CD14-positive monocyte (primary cell): ENCODE results near the gene WDR5. TPM values are rescaled to one million over a fixed set of nuclear protein-coding genes. Genes with fewer than 3 reads are reported as not detected.

Source experiments
- DNase-seq, 3 donors: peaks; one replicate each; pipeline ENCODE4 v3.0.0-alpha.2; 2011 to 2022
- H2AFZ ChIP-seq: 2 replicates; pipeline ENCODE4 v1.6.0; 2012; ENCODE audit warnings: mild to moderate bottlenecking, low read depth, low read length, inconsistent platforms; ENCODE audit not compliant: insufficient read depth, poor library complexity, severe bottlenecking
- H3K27ac ChIP-seq, 2 donors: 1 replicate in 1 of 2; 2 replicates in 1 of 2; pipeline ENCODE4 v1.5.1; 2012 to 2013; ENCODE audit warnings: low read length in 2 of 2, control low read depth in 1 of 2, inconsistent platforms in 1 of 2, low read depth in 1 of 2, mild to moderate bottlenecking in 1 of 2
- H3K27me3 ChIP-seq, 2 donors: one replicate each; pipeline versions ENCODE4 v1.6.0 to v1.6.1; 2011 to 2013; ENCODE audit warnings: low read length in 2 of 2; ENCODE audit not compliant: control insufficient read depth in 2 of 2, insufficient read depth in 2 of 2
- H3K36me3 ChIP-seq, 2 donors: replicated peaks in 1 of 2; 1 replicate in 1 of 2; 2 replicates in 1 of 2; pipeline versions ENCODE4 v1.5.1 to v1.6.1; 2012 to 2013; ENCODE audit warnings: low read length in 2 of 2, control low read depth in 1 of 2, inconsistent platforms in 1 of 2, mild to moderate bottlenecking in 1 of 2; ENCODE audit not compliant: insufficient read depth in 2 of 2, control insufficient read depth in 1 of 2
- H3K4me1 ChIP-seq, 2 donors: 1 replicate in 1 of 2; 2 replicates in 1 of 2; pipeline versions ENCODE4 v1.5.1 to v1.6.1; 2012 to 2013; ENCODE audit warnings: low read length in 2 of 2, control low read depth in 1 of 2, inconsistent platforms in 1 of 2, mild to moderate bottlenecking in 1 of 2, moderate library complexity in 1 of 2; ENCODE audit not compliant: insufficient read depth in 2 of 2, control insufficient read depth in 1 of 2
- H3K4me2 ChIP-seq: replicated peaks from 2 replicates; pipeline ENCODE3; 2012; ENCODE audit warnings: low read length, moderate library complexity, mild to moderate bottlenecking; ENCODE audit not compliant: poor library complexity, severe bottlenecking; ENCODE audit errors: extremely low read depth
- H3K4me3 ChIP-seq, 3 experiments: fragments of 200-600 bp in 1 of 3; sonication (generic) in 1 of 3; replicated peaks in 1 of 3; 1 replicate in 2 of 3; 2 replicates in 1 of 3; pipeline ENCODE4 v1.5.1; 2011 to 2013; ENCODE audit warnings: low read length in 3 of 3, mild to moderate bottlenecking in 3 of 3, control low read depth in 2 of 3, low read depth in 2 of 3, inconsistent platforms in 1 of 3, moderate library complexity in 1 of 3
- H3K79me2 ChIP-seq: 2 replicates; pipeline ENCODE4 v1.6.0; 2012; ENCODE audit warnings: mild to moderate bottlenecking, control low read depth, inconsistent platforms, low read length, moderate library complexity; ENCODE audit not compliant: insufficient read depth
- H3K9ac ChIP-seq: 2 replicates; pipeline ENCODE4 v1.6.0; 2017; ENCODE audit warnings: low read length, mild to moderate bottlenecking; ENCODE audit not compliant: insufficient read depth, poor library complexity, severe bottlenecking
- H3K9me3 ChIP-seq, 2 donors: replicated peaks in 1 of 2; 1 replicate in 1 of 2; 2 replicates in 1 of 2; pipeline versions ENCODE4 v1.5.1 to v1.6.1; 2012 to 2013; ENCODE audit warnings: low read length in 2 of 2, control low read depth in 1 of 2; ENCODE audit not compliant: control insufficient read depth in 1 of 2, insufficient read depth in 1 of 2
- H4K20me1 ChIP-seq: 2 replicates; pipeline ENCODE4 v1.6.0; 2012; ENCODE audit warnings: mild to moderate bottlenecking, low read length, control low read depth, moderate library complexity; ENCODE audit not compliant: insufficient read depth
- H3K27ac Mint-ChIP-seq, 7 donors: one replicate each; pipeline ENCODE4 v1.8.0; 2020; ENCODE audit warnings: mild to moderate bottlenecking in 7 of 7, mixed read lengths in 7 of 7, moderate library complexity in 6 of 7, inconsistent platforms in 2 of 7
- H3K27me3 Mint-ChIP-seq, 3 donors: one replicate each; pipeline ENCODE4 v1.8.0; 2021 to 2022; ENCODE audit warnings: low read depth in 3 of 3, mild to moderate bottlenecking in 3 of 3, mixed read lengths in 3 of 3, moderate library complexity in 3 of 3, inconsistent platforms in 1 of 3
- H3K36me3 Mint-ChIP-seq, 2 donors: one replicate each; pipeline ENCODE4 v1.8.0; 2020; ENCODE audit warnings: mixed read lengths in 2 of 2, inconsistent platforms in 1 of 2, mild to moderate bottlenecking in 1 of 2
- H3K4me1 Mint-ChIP-seq: one replicate; pipeline ENCODE4 v1.8.0; 2020; ENCODE audit warnings: mild to moderate bottlenecking, mixed read lengths
- H3K4me3 Mint-ChIP-seq, 2 donors: one replicate each; pipeline ENCODE4 v1.8.0; 2020; ENCODE audit warnings: mild to moderate bottlenecking in 2 of 2, mixed read lengths in 2 of 2, moderate library complexity in 1 of 2
- H3K9me3 Mint-ChIP-seq, 7 donors: one replicate each; pipeline ENCODE4 v1.8.0; 2020 to 2022; ENCODE audit warnings: mixed read lengths in 7 of 7, mild to moderate bottlenecking in 6 of 7, moderate library complexity in 6 of 7, inconsistent platforms in 2 of 7
- WGBS: methylation state at CpG from one replicate; pipeline ENCODE4 v1.1.5; 2013; ENCODE audit warnings: missing lambda C conversion rate; ENCODE audit not compliant: insufficient coverage; 5-methylcytosine and 5-hydroxymethylcytosine counted together
- intact Hi-C, 2 donors: fragments of 100-400 bp; cut with micrococcal nuclease; formaldehyde crosslinking; loops; one replicate each; pipeline versions ENCODE4 v1.15.0 to v1.15.1; 2023
- polyA plus RNA-seq, 3 donors: library from polyadenylated mRNA; depleted of rRNA in 1 of 3; unstranded in 2 of 3; stranded (reverse) in 1 of 3; fragments of 300-500 nt in 2 of 3; fragments of >200 nt in 1 of 3; fragmentation: Illumina TruSeq in 2 of 3; gene quantifications; 1 replicate in 2 of 3; 2 replicates in 1 of 3; pipeline ENCODE4 v1.2.3, GENCODE V29; 2012 to 2021
- TF ChIP-seq, protein P1 (sequence below): fragments of 200-600 bp; IDR thresholded peaks from one replicate; pipeline ENCODE4 v1.8.0; 2022; ENCODE audit warnings: antibody characterized with exemption, mild to moderate bottlenecking

WDR5 gene
- polyA plus RNA-seq, 3 donors = 8.7 to 17.3 (median 10.2) TPM

DNA sequence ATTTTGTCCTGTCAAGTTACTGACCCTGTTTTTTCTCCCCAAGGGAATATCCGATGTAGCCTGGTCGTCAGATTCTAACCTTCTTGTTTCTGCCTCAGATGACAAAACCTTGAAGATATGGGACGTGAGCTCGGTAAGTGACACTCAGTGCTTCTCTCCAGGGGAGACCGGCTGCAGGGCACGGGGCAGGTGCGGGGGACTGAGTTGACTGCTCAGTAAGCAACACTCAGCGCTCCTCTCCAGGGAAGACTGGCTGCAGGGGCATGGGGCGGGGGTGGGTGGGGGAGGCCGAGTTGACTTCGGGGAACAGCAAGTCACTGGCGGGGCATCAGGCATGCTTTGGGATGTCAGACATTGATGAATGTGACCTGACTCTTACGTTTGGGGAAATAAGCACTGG, 6.0 kb downstream of the WDR5 start:
- Mint-ChIP-seq H3K9me3 (no peaks in the 10 kb centered on the region), H3K36me3 (peaks cover 56 to 75% of the 10 kb centered on the region in 2 donors), H3K27me3 (no peaks in the 10 kb centered on the region), H3K4me1 (peaks cover 22% of the 10 kb centered on the region), H3K27ac (peak overlapping the region in 1 of 7 donors; percentile 26), H3K4me3 (no peak overlapping the region)
- intact Hi-C loops = no loop called here
- WGBS = 94% methylated on average over 5 of the region's 13 CpGs
- DNase-seq = no peak
- no peak overlapping the region for H2AFZ ChIP-seq
- no peaks in the 10 kb centered on the region for H3K27me3 ChIP-seq
- H3K27ac ChIP-seq = no peak overlapping the region
- TF ChIP-seq, protein P1, sequence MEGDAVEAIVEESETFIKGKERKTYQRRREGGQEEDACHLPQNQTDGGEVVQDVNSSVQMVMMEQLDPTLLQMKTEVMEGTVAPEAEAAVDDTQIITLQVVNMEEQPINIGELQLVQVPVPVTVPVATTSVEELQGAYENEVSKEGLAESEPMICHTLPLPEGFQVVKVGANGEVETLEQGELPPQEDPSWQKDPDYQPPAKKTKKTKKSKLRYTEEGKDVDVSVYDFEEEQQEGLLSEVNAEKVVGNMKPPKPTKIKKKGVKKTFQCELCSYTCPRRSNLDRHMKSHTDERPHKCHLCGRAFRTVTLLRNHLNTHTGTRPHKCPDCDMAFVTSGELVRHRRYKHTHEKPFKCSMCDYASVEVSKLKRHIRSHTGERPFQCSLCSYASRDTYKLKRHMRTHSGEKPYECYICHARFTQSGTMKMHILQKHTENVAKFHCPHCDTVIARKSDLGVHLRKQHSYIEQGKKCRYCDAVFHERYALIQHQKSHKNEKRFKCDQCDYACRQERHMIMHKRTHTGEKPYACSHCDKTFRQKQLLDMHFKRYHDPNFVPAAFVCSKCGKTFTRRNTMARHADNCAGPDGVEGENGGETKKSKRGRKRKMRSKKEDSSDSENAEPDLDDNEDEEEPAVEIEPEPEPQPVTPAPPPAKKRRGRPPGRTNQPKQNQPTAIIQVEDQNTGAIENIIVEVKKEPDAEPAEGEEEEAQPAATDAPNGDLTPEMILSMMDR = no peak
- H3K9me3 ChIP-seq = no peaks in the 10 kb centered on the region
- H3K36me3 ChIP-seq = peaks cover 55 to 79% of the 10 kb centered on the region in 2 donors
- H3K4me3 ChIP-seq = no peak overlapping the region
- H4K20me1 ChIP-seq = peaks cover 42% of the 10 kb centered on the region
- H3K4me1 ChIP-seq = peaks cover 17% of the 10 kb centered on the region in 2 donors
- H3K9ac ChIP-seq = no peak overlapping the region
- peaks cover 42% of the 10 kb centered on the region for H3K79me2 ChIP-seq
- no peak overlapping the region for H3K4me2 ChIP-seq

DNA sequence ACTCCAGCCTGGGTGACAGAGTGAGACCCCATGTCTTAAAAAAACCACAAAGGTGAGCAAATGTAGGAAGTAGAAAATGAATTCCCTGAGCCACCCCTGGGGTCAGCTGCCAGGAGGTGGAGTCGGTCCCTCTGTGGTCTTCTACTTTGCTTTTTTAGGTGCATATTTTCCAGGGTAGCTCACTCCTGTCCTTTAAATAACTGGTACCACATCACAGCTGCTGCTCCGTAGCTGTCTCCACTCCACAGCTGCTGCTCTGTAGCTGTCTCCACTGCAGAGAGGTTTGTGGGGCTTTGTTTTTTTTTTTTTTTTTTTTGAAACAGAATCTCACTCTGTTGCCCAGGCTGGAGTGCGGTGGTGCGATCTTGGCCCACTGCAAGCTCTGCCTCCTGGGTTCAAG, 8.9 kb downstream of the WDR5 start:
- Mint-ChIP-seq H3K27ac (no peak overlapping the region), H3K36me3 (peaks cover 75 to 98% of the 10 kb centered on the region in 2 donors), H3K4me3 (no peak overlapping the region), H3K4me1 (no peaks in the 10 kb centered on the region), H3K9me3 (no peaks in the 10 kb centered on the region), H3K27me3 (no peaks in the 10 kb centered on the region)
- DNase-seq = no peak
- Histone ChIP-seq H2AFZ (no peak overlapping the region), H4K20me1 (peaks cover 16% of the 10 kb centered on the region), H3K27ac (no peak overlapping the region), H3K79me2 (peaks cover 13% of the 10 kb centered on the region), H3K4me2 (no peak overlapping the region), H3K27me3 (no peaks in the 10 kb centered on the region), H3K9ac (no peak overlapping the region), H3K36me3 (peaks cover 79 to 93% of the 10 kb centered on the region in 2 donors), H3K4me3 (no peak overlapping the region), H3K9me3 (no peaks in the 10 kb centered on the region), H3K4me1 (no peaks in the 10 kb centered on the region)
- TF ChIP-seq, protein P1 = no peak
- no CpG with 5 or more reads among the region's 4 CpGs for WGBS
- intact Hi-C loops = no loop called here
